GM12873 (cell line): ENCODE measurements around the gene PLCB1.

ENCODE experiments used
- CTCF ChIP-seq: IDR thresholded peaks from 2 replicates; pipeline ENCODE4 v1.5.1; 2012; ENCODE audit warnings: low read depth, mild to moderate bottlenecking, moderate library complexity, low read length, control low read depth; ENCODE audit not compliant: insufficient read depth; ENCODE audit errors: missing control alignments

PLCB1 gene

GRCh38 chr20:8815208-8815607, 683.1 kb downstream of the PLCB1 start:
- TF ChIP-seq CTCF, result no peak

GRCh38 chr20:8829256-8829655, 697.2 kb downstream of the PLCB1 start:
- peak; percentile 22 for TF ChIP-seq CTCF

GRCh38 chr20:8834851-8835250, 702.8 kb downstream of the PLCB1 start:
- no peak for TF ChIP-seq CTCF

- TF ChIP-seq CTCF, result no peak
These were observed 705.3 kb downstream of the PLCB1 start for GRCh38 chr20:8837396-8837795.

- no peak for TF ChIP-seq CTCF
These were observed 710.5 kb downstream of the PLCB1 start for GRCh38 chr20:8842525-8842924.

GRCh38 chr20:8844179-8844578, 712.1 kb downstream of the PLCB1 start:
- TF ChIP-seq CTCF, result no peak

GRCh38 chr20:8849990-8850389, 717.9 kb downstream of the PLCB1 start:
- no peak for TF ChIP-seq CTCF
